OCI-LY7 (cell line): ENCODE results near the gene RSRP1. TPM values are rescaled to one million over a fixed set of nuclear protein-coding genes. Genes with fewer than 3 reads are reported as not detected.

Experiments used
- BruUV-seq: library from RNA; stranded (reverse); fragments of 400-500 nt; replicated peaks from 2 replicates; lab custom pipeline; 2021; lab: Mats Ljungman, UMichigan
- CTCF ChIA-PET: fragments of 300-600 bp; sonication (Branson Sonifier 250); formaldehyde crosslinking; loops from one replicate; lab custom pipeline; 2022; ENCODE audit warnings: antibody characterized with exemption; ENCODE audit not compliant: unreplicated experiment; lab: Charles Lee
- POLR2A ChIA-PET: fragments of 300-600 bp; sonication (Branson Sonifier 250); formaldehyde crosslinking; loops from one replicate; lab custom pipeline; 2022; ENCODE audit warnings: antibody characterized with exemption; lab: Charles Lee
- DNase-seq: peaks from one replicate; pipeline ENCODE4 v3.0.0-alpha.2; 2015; ENCODE audit warnings: low spot score
- H2AFZ ChIP-seq: fragments of 200-600 bp; sonication (generic), shearing (Covaris generic); 2 replicates; pipeline ENCODE4 v1.6.1; 2014; ENCODE audit warnings: mild to moderate bottlenecking, antibody characterized with exemption, low read length, moderate library complexity
- H3K27ac ChIP-seq: fragments of 200-600 bp; sonication (generic); 2 replicates; pipeline ENCODE4 v1.5.1; 2014; ENCODE audit warnings: mixed run types, low read depth, mild to moderate bottlenecking, moderate library complexity, low read length, inconsistent platforms; ENCODE audit not compliant: poor library complexity, severe bottlenecking
- H3K36me3 ChIP-seq: fragments of 200-600 bp; sonication (generic); 2 replicates; pipeline ENCODE4 v1.6.1; 2014; ENCODE audit warnings: mild to moderate bottlenecking, antibody characterized with exemption, low read length, moderate library complexity, mixed read lengths; ENCODE audit not compliant: insufficient read depth
- H3K4me1 ChIP-seq: fragments of 200-600 bp; sonication (generic); 2 replicates; pipeline ENCODE4 v1.5.1; 2014; ENCODE audit warnings: mild to moderate bottlenecking, low read length; ENCODE audit not compliant: insufficient read depth, poor library complexity, severe bottlenecking
- H3K4me2 ChIP-seq: fragments of 200-600 bp; sonication (generic); 2 replicates; pipeline ENCODE4 v1.6.1; 2014; ENCODE audit warnings: mild to moderate bottlenecking, low read length
- H3K4me3 ChIP-seq: fragments of 200-600 bp; sonication (generic); 2 replicates; pipeline ENCODE4 v1.5.1; 2014; ENCODE audit warnings: mild to moderate bottlenecking, low read depth, low read length; ENCODE audit not compliant: poor library complexity, severe bottlenecking
- H3K79me2 ChIP-seq: fragments of 200-600 bp; sonication (generic); 2 replicates; pipeline ENCODE4 v1.6.1; 2016; ENCODE audit warnings: low read depth, mild to moderate bottlenecking, low read length, moderate library complexity, mixed read lengths; ENCODE audit not compliant: insufficient read depth
- H3K9me2 ChIP-seq: fragments of 200-600 bp; sonication (generic); 2 replicates; pipeline ENCODE4 v1.6.1; 2016; ENCODE audit warnings: mild to moderate bottlenecking, low read length, mixed read lengths; ENCODE audit not compliant: insufficient read depth
- H3K9me3 ChIP-seq: fragments of 200-600 bp; sonication (generic); 2 replicates; pipeline ENCODE4 v1.6.1; 2014; ENCODE audit warnings: mild to moderate bottlenecking, mixed run types, low read length, mixed read lengths
- H4K20me1 ChIP-seq: fragments of 200-600 bp; sonication (generic); 2 replicates; pipeline ENCODE4 v1.6.1; 2014; ENCODE audit warnings: mild to moderate bottlenecking, antibody characterized with exemption, low read length, moderate library complexity, mixed read lengths; ENCODE audit not compliant: insufficient read depth
- CTCF ChIP-seq: fragments of 200-600 bp; sonication (generic); conservative IDR thresholded peaks from 2 replicates; pipeline ENCODE4 v1.5.1; 2014; ENCODE audit warnings: mild to moderate bottlenecking, antibody characterized with exemption, low read length, moderate library complexity, mixed read lengths
- EZH2phosphoT487 ChIP-seq: fragments of 200-600 bp; sonication (generic); IDR thresholded peaks from 2 replicates; pipeline ENCODE4 v1.6.1; 2018; ENCODE audit warnings: low read depth, borderline replicate concordance, mild to moderate bottlenecking, mixed run types, antibody characterized with exemption, low read length, moderate library complexity, mixed read lengths
- intact Hi-C: fragments of 100-400 bp; cut with micrococcal nuclease; formaldehyde crosslinking; loops from one replicate; pipeline ENCODE4 v1.10.0; 2022; ENCODE audit not compliant: unreplicated experiment
- total RNA-seq, 2 experiments: library from RNA; depleted of rRNA in 1 of 2; stranded (reverse); fragments of >200 nt in 1 of 2; shearing (Covaris generic) in 1 of 2; gene quantifications; 2 replicates each; pipeline ENCODE4 v1.2.3, GENCODE V29; 2014 to 2022

RSRP1 gene
- total RNA-seq, 2 experiments from 2014 or later, result 141 to 146 TPM

- intact Hi-C loops, result no loop called here
- no peak overlapping the region for H3K27ac ChIP-seq
- no peak for TF ChIP-seq CTCF
- no peak for TF ChIP-seq EZH2phosphoT487
- no peaks in the 10 kb centered on the region for H3K4me1 ChIP-seq
- DNase-seq, result no peak
- no peaks in the 10 kb centered on the region for H3K9me3 ChIP-seq
- no peaks in the 10 kb centered on the region for H3K79me2 ChIP-seq
- no peaks in the 10 kb centered on the region for H3K9me2 ChIP-seq
- no peak overlapping the region for H3K4me2 ChIP-seq
- H4K20me1 ChIP-seq, result no peaks in the 10 kb centered on the region
- H3K4me3 ChIP-seq, result no peak overlapping the region
- CTCF ChIA-PET, result no interaction called here
- no TSS peak for BruUV-seq
- POLR2A ChIA-PET, result no interaction called here
- no peaks in the 10 kb centered on the region for H3K36me3 ChIP-seq
- no peak overlapping the region for H2AFZ ChIP-seq
Observed at GRCh38 chr1:25195835-25196234, 51.4 kb downstream of the RSRP1 start.

GRCh38 chr1:25194572-25195020 is 52.7 kb downstream of the RSRP1 start:
- Histone ChIP-seq H3K36me3 (no peaks in the 10 kb centered on the region), H3K9me2 (no peaks in the 10 kb centered on the region), H3K4me3 (no peak overlapping the region), H2AFZ (no peak overlapping the region), H3K4me2 (no peak overlapping the region), H3K27ac (no peak overlapping the region), H3K79me2 (no peaks in the 10 kb centered on the region), H3K4me1 (no peaks in the 10 kb centered on the region), H3K9me3 (no peaks in the 10 kb centered on the region), H4K20me1 (no peaks in the 10 kb centered on the region)
- TF ChIP-seq CTCF (no peak), EZH2phosphoT487 (no peak)
- POLR2A ChIA-PET, result no interaction called here
- BruUV-seq, result no TSS peak
- CTCF ChIA-PET, result no interaction called here
- intact Hi-C loops, result no loop called here
- DNase-seq, result no peak

- Histone ChIP-seq H3K4me3 (no peak overlapping the region), H3K9me2 (no peaks in the 10 kb centered on the region), H2AFZ (no peak overlapping the region), H3K36me3 (no peaks in the 10 kb centered on the region), H3K27ac (no peak overlapping the region), H3K4me2 (no peak overlapping the region), H3K9me3 (no peaks in the 10 kb centered on the region), H3K79me2 (no peaks in the 10 kb centered on the region), H3K4me1 (no peaks in the 10 kb centered on the region), H4K20me1 (no peaks in the 10 kb centered on the region)
- TF ChIP-seq CTCF (no peak), EZH2phosphoT487 (no peak)
- BruUV-seq, result no TSS peak
- intact Hi-C loops, result no loop called here
- ChIA-PET POLR2A (no interaction called here), CTCF (no interaction called here)
- no peak for DNase-seq
Observed at GRCh38 chr1:25194054-25194453, 53.2 kb downstream of the RSRP1 start.
